IgD-negative memory B cell (primary cell): ENCODE measurements around the gene FGF18. TPM values are rescaled to one million over a fixed set of nuclear protein-coding genes. Genes with fewer than 3 reads are reported as not detected.
"Not testable (repeated sequence)": the region's sequence is repeated elsewhere in the genome, so short reads cannot be mapped to it uniquely, and the experiment has no call there.

Source experiments
- H3K27ac Mint-ChIP-seq, 3 donors: one replicate each; pipeline ENCODE4 v1.8.0; 2020 to 2022; ENCODE audit warnings: mild to moderate bottlenecking in 3 of 3, mixed read lengths in 3 of 3, moderate library complexity in 1 of 3
- H3K27me3 Mint-ChIP-seq: one replicate; pipeline ENCODE4 v1.8.0; 2021; ENCODE audit warnings: mixed read lengths
- H3K36me3 Mint-ChIP-seq: one replicate; pipeline ENCODE4 v1.8.0; 2020; ENCODE audit warnings: mild to moderate bottlenecking, mixed read lengths
- H3K4me1 Mint-ChIP-seq, 3 donors: one replicate each; pipeline ENCODE4 v1.8.0; 2020 to 2022; ENCODE audit warnings: mixed read lengths in 3 of 3, mild to moderate bottlenecking in 1 of 3
- H3K4me3 Mint-ChIP-seq, 4 donors: one replicate each; pipeline ENCODE4 v1.8.0; 2020 to 2022; ENCODE audit warnings: mild to moderate bottlenecking in 4 of 4, mixed read lengths in 4 of 4, moderate library complexity in 3 of 4
- H3K9me3 Mint-ChIP-seq, 3 donors: one replicate each; pipeline ENCODE4 v1.8.0; 2020 to 2021; ENCODE audit warnings: mixed read lengths in 3 of 3, mild to moderate bottlenecking in 1 of 3
- polyA plus RNA-seq: library from polyadenylated mRNA; unstranded; fragments of 300-500 nt; fragmentation: Illumina TruSeq; gene quantifications from one replicate; pipeline ENCODE4 v1.2.3, GENCODE V29; 2021

The FGF18 gene
- not detected for polyA plus RNA-seq

GRCh38 chr5:171418982-171419687 is at the start of gene FGF18:
Gene FGF18, plus strand, starts transcription at chr5:171419647. Its CDS starts 553 bp downstream, at chr5:171420200.
- Mint-ChIP-seq H3K36me3 (no peaks in the 10 kb centered on the region), H3K4me1 (peaks cover 6 to 13% (median 6%) of the 10 kb centered on the region in 3 donors), H3K27ac (peak within 1 kb of the TSS in 1 of 3 donors; percentile 56), H3K27me3 (peaks cover 10% of the 10 kb centered on the region), H3K9me3 (no peaks in the 10 kb centered on the region), H3K4me3 (peak within 1 kb of the TSS; percentile 80 to 89 (median 85))

GRCh38 chr5:171369898-171370297 is 49.5 kb upstream of the FGF18 start:
- Mint-ChIP-seq H3K36me3 (peaks cover 2% of the 10 kb centered on the region), H3K27me3 (peaks cover 19% of the 10 kb centered on the region), H3K4me3 (no peak overlapping the region), H3K27ac (no peak overlapping the region), H3K4me1 (peaks cover 0 to 2% (median 0%) of the 10 kb centered on the region in 3 donors), H3K9me3 (no peaks in the 10 kb centered on the region)

- H3K27me3 Mint-ChIP-seq: peaks cover 17% of the 10 kb centered on the region
- not testable (repeated sequence) for H3K27ac Mint-ChIP-seq, H3K9me3 Mint-ChIP-seq
Observed at GRCh38 chr5:171370881-171371280, 48.6 kb upstream of the FGF18 start.

GRCh38 chr5:171371326-171371725 is 48.1 kb upstream of the FGF18 start:
- peaks cover 2% of the 10 kb centered on the region for H3K36me3 Mint-ChIP-seq
- peaks cover 17% of the 10 kb centered on the region for H3K27me3 Mint-ChIP-seq
- no peak overlapping the region for H3K4me3 Mint-ChIP-seq
- no peak overlapping the region for H3K27ac Mint-ChIP-seq
- H3K4me1 Mint-ChIP-seq: peaks cover 0 to 2% (median 0%) of the 10 kb centered on the region in 3 donors
- no peaks in the 10 kb centered on the region for H3K9me3 Mint-ChIP-seq

More at GRCh38 chr5:171370881-171371280, 48.6 kb upstream of the FGF18 start:
- not testable (repeated sequence) for H3K36me3 Mint-ChIP-seq, H3K4me3 Mint-ChIP-seq, H3K4me1 Mint-ChIP-seq

- Mint-ChIP-seq H3K27ac (peak overlapping the region in 1 of 3 donors; percentile 43), H3K36me3 (no peaks in the 10 kb centered on the region), H3K4me1 (peaks cover 0 to 2% (median 0%) of the 10 kb centered on the region in 3 donors), H3K4me3 (no peak overlapping the region), H3K9me3 (peaks cover 0 to 2% (median 0%) of the 10 kb centered on the region in 3 donors), H3K27me3 (peaks cover 6% of the 10 kb centered on the region)
Observed at GRCh38 chr5:171379961-171380360, 39.5 kb upstream of the FGF18 start.

GRCh38 chr5:171384416-171384815 is 35.0 kb upstream of the FGF18 start:
- peaks cover 9 to 16% (median 10%) of the 10 kb centered on the region in 3 donors for H3K4me1 Mint-ChIP-seq
- not testable (repeated sequence) for H3K27me3 Mint-ChIP-seq, H3K36me3 Mint-ChIP-seq, H3K9me3 Mint-ChIP-seq
- H3K4me3 Mint-ChIP-seq: peak overlapping the region in 1 of 4 donors; percentile 12
- peak overlapping the region in 1 of 3 donors; percentile 60 for H3K27ac Mint-ChIP-seq

- H3K9me3 Mint-ChIP-seq, H3K36me3 Mint-ChIP-seq, H3K27ac Mint-ChIP-seq, H3K27me3 Mint-ChIP-seq: not testable (repeated sequence)
- Mint-ChIP-seq H3K4me3 (peak overlapping the region in 1 of 4 donors; percentile 52), H3K4me1 (peaks cover 14 to 22% (median 16%) of the 10 kb centered on the region in 3 donors)
Observed at GRCh38 chr5:171384999-171385398, 34.4 kb upstream of the FGF18 start.

GRCh38 chr5:171386006-171386671 is 33.3 kb upstream of the FGF18 start:
- Mint-ChIP-seq H3K27me3 (peaks cover 6% of the 10 kb centered on the region), H3K9me3 (peaks cover 0 to 2% (median 0%) of the 10 kb centered on the region in 3 donors), H3K27ac (peak overlapping the region in 2 of 3 donors; percentile 69 to 92), H3K36me3 (no peaks in the 10 kb centered on the region), H3K4me1 (peaks cover 24 to 29% (median 25%) of the 10 kb centered on the region in 3 donors), H3K4me3 (peak overlapping the region; percentile 52 to 88 (median 73))

GRCh38 chr5:171386861-171387344 is 32.5 kb upstream of the FGF18 start:
- peaks cover 0 to 2% (median 0%) of the 10 kb centered on the region in 3 donors for H3K9me3 Mint-ChIP-seq
- peaks cover 28 to 33% (median 29%) of the 10 kb centered on the region in 3 donors for H3K4me1 Mint-ChIP-seq
- peaks cover 6% of the 10 kb centered on the region for H3K27me3 Mint-ChIP-seq
- H3K4me3 Mint-ChIP-seq: peak overlapping the region; percentile 89 to 99 (median 98)
- H3K36me3 Mint-ChIP-seq: no peaks in the 10 kb centered on the region
- peak overlapping the region; percentile 92 to 99 (median 99) for H3K27ac Mint-ChIP-seq

GRCh38 chr5:171387345-171387969 is 32.0 kb upstream of the FGF18 start, which contains the start of gene NPM1:
Gene NPM1, plus strand, starts transcription at chr5:171387849. Its CDS starts 100 bp downstream, at chr5:171387949.
- Mint-ChIP-seq H3K27ac (peak within 1 kb of the TSS; percentile 92 to 99 (median 99)), H3K4me3 (peak within 1 kb of the TSS; percentile 89 to 99 (median 98)), H3K4me1 (peaks cover 30 to 33% (median 30%) of the 10 kb centered on the region in 3 donors), H3K27me3 (peaks cover 6% of the 10 kb centered on the region), H3K36me3 (no peaks in the 10 kb centered on the region), H3K9me3 (peaks cover 0 to under 1% (median 0%) of the 10 kb centered on the region in 3 donors)

GRCh38 chr5:171387970-171388815 is 31.3 kb upstream of the FGF18 start:
- Mint-ChIP-seq H3K27me3 (peaks cover 4% of the 10 kb centered on the region), H3K9me3 (no peaks in the 10 kb centered on the region), H3K27ac (peak overlapping the region; percentile 92 to 99 (median 99)), H3K4me3 (peak overlapping the region; percentile 89 to 99 (median 98)), H3K4me1 (peaks cover 35 to 40% (median 37%) of the 10 kb centered on the region in 3 donors), H3K36me3 (peaks cover 3% of the 10 kb centered on the region)

GRCh38 chr5:171388816-171389168 is 30.7 kb upstream of the FGF18 start:
- Mint-ChIP-seq H3K4me3 (peak overlapping the region; percentile 89 to 99 (median 98)), H3K36me3 (peaks cover 5% of the 10 kb centered on the region), H3K9me3 (no peaks in the 10 kb centered on the region), H3K27me3 (peaks cover 3% of the 10 kb centered on the region), H3K27ac (peak overlapping the region; percentile 92 to 99 (median 99)), H3K4me1 (peaks cover 35 to 42% (median 37%) of the 10 kb centered on the region in 3 donors)

GRCh38 chr5:171390883-171391677 is 28.4 kb upstream of the FGF18 start:
- Mint-ChIP-seq H3K27me3 (peaks cover 2% of the 10 kb centered on the region), H3K4me3 (peak overlapping the region; percentile 69 to 99 (median 94)), H3K27ac (peak overlapping the region; percentile 65 to 92 (median 83)), H3K9me3 (no peaks in the 10 kb centered on the region), H3K36me3 (peaks cover 9% of the 10 kb centered on the region), H3K4me1 (peaks cover 40 to 47% (median 43%) of the 10 kb centered on the region in 3 donors)
